ENCODE measurements around the gene SPINT3. TPM values are rescaled to one million over a fixed set of nuclear protein-coding genes. Genes with fewer than 3 reads are reported as not detected.

SPINT3 gene
- total RNA-seq, 4 donors from 2014 or later: not detected

GRCh38 chr20:45501600-45501999, 13.8 kb downstream of the SPINT3 start:
- TF ChIP-seq CTCF (IDR thresholded peaks at IDR 0.05; ENCODE audit: low read depth): no peak

DNA sequence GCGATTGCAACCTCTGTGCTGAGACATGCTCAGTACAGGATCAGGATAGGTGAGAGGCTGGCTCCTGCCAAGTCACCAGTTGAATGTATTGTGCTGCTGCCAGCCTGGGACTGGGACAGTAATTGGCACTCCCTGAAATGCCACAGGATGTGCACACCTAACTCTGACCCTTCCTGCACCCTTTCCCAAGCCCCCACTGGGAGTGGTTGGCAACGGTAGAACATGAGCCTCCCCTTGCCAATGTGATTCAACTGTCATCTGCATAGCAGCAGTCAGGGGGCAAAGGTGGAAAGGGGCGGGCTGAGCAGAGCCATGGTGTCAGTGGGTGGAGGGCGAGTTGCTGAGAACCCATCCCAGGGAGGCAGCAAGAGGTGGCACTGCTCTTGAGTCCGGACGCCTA, 15.4 kb downstream of the SPINT3 start:
- no peak for TF ChIP-seq CTCF (IDR thresholded peaks at IDR 0.05; ENCODE audit: low read depth)

DNA sequence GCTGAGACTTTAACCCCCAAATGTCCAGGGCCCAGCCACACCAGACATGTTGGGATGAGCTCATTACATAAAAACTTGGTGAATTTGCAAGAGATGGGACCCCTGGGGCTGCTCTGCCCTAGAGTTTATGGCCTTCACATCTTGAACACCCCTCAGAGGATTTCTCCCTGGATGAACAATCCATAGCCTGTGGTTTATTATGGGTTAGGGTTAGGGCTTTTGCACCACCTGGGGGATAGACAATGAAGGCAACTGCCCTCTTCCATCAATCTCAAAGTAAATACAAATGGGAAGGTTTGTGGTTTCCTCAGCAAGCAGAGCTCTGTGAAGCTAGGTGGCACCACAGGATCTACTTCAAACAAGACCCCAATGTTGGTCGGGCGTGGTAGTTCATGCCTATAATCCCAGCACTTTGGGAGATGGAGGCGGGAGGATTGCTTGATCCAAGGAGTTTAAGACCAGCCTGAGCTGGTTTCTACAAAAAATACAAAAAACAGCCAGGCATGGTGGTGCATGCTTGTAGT, 17.4 kb downstream of the SPINT3 start:
- no peak for TF ChIP-seq CTCF (IDR thresholded peaks at IDR 0.05; ENCODE audit: low read depth)

- no peak for TF ChIP-seq CTCF (IDR thresholded peaks at IDR 0.05; ENCODE audit: low read depth)
These were observed 19.3 kb downstream of the SPINT3 start for GRCh38 chr20:45496166-45496565.

DNA sequence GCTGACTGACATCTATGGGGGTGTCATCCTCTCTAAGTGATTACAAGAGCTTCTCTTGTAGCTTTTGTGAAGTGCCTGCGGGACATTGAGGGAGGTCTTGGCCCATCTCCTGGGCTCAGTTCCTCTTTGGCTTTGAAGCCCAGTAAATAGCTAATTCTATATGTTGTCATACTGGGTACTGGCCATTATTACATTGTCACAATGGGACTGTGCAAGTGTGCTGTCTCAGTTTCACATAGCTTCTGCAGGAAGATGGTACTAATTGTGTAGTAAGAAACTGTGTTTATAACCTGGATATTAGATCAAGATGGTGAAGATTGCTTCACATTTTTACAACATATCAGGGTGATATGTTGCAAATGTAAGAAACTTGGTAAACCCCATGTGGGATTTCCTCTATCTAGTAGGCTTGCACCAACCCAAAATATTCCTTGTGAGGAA, 19.9 kb downstream of the SPINT3 start:
- TF ChIP-seq CTCF (IDR thresholded peaks at IDR 0.05; ENCODE audit: low read depth): no peak

DNA sequence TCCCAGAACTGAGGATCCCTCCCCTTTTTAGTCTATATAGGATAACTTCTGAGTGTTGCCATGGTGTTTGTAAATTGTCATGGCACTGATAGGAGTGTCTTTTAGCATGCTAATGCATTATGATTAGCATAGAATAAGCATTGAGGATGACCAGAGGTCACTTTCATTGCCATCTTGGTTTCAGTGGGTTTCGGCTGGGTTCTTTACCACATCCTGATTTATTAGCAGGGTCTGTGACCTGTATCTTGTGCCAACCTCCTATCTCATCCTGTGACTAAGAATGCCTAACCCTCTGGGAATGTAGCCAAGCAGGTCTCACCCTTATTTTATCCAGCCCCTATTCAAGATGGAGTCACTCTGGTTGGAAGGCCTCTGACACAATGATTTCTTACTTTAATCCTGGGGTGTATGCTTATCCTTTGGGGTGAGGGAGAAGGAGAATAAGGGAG, 26.3 kb downstream of the SPINT3 start:
- no peak for TF ChIP-seq CTCF (IDR thresholded peaks at IDR 0.05; ENCODE audit: low read depth)

GRCh38 chr20:45487231-45487635, 28.2 kb downstream of the SPINT3 start:
- TF ChIP-seq CTCF (IDR thresholded peaks at IDR 0.05; ENCODE audit: low read depth): no peak

All from subcutaneous adipose tissue (tissue), 4 donors.